ENCODE results near the gene CHRNA3.

Gene CHRNA3

GRCh38 chr15:78599189-78599588, 21.6 kb downstream of the CHRNA3 start:
- H3K4me3 ChIP-seq (ENCODE audit: control insufficient read depth, low read depth, low read length) = no peak overlapping the region
- no peak for TF ChIP-seq CTCF (IDR thresholded peaks at IDR 0.05; ENCODE audit: control insufficient read depth, insufficient read depth, low read depth, low read length, missing control alignments)
- no peak for DNase-seq (ENCODE audit: low read depth)

GRCh38 chr15:78598348-78598747, 22.4 kb downstream of the CHRNA3 start:
- TF ChIP-seq CTCF (IDR thresholded peaks at IDR 0.05; ENCODE audit: control insufficient read depth, insufficient read depth, low read depth, low read length, missing control alignments) = no peak
- H3K4me3 ChIP-seq (ENCODE audit: control insufficient read depth, low read depth, low read length) = no peak overlapping the region
- DNase-seq (ENCODE audit: low read depth) = no peak

- TF ChIP-seq CTCF (IDR thresholded peaks at IDR 0.05; ENCODE audit: control insufficient read depth, insufficient read depth, low read depth, low read length, missing control alignments) = no peak
- no peak overlapping the region for H3K4me3 ChIP-seq (ENCODE audit: control insufficient read depth, low read depth, low read length)
- no peak for DNase-seq (ENCODE audit: low read depth)
Measured at GRCh38 chr15:78597583-78597982, 23.2 kb downstream of the CHRNA3 start.

GRCh38 chr15:78574944-78575343, 45.9 kb downstream of the CHRNA3 start:
- DNase-seq (ENCODE audit: low read depth) = no peak
- H3K4me3 ChIP-seq (ENCODE audit: control insufficient read depth, low read depth, low read length) = no peak overlapping the region
- no peak for TF ChIP-seq CTCF (IDR thresholded peaks at IDR 0.05; ENCODE audit: control insufficient read depth, insufficient read depth, low read depth, low read length, missing control alignments)

GRCh38 chr15:78573416-78573815, 47.4 kb downstream of the CHRNA3 start:
- TF ChIP-seq CTCF (IDR thresholded peaks at IDR 0.05; ENCODE audit: control insufficient read depth, insufficient read depth, low read depth, low read length, missing control alignments) = no peak
- H3K4me3 ChIP-seq (ENCODE audit: control insufficient read depth, low read depth, low read length) = no peak overlapping the region
- DNase-seq (ENCODE audit: low read depth) = no peak

GRCh38 chr15:78571382-78571781, 49.4 kb downstream of the CHRNA3 start:
- TF ChIP-seq CTCF (IDR thresholded peaks at IDR 0.05; ENCODE audit: control insufficient read depth, insufficient read depth, low read depth, low read length, missing control alignments) = no peak
- DNase-seq (ENCODE audit: low read depth) = no peak
- H3K4me3 ChIP-seq (ENCODE audit: control insufficient read depth, low read depth, low read length) = no peak overlapping the region

- TF ChIP-seq CTCF (IDR thresholded peaks at IDR 0.05; ENCODE audit: control insufficient read depth, insufficient read depth, low read depth, low read length, missing control alignments) = no peak
- no peak for DNase-seq (ENCODE audit: low read depth)
- no peak overlapping the region for H3K4me3 ChIP-seq (ENCODE audit: control insufficient read depth, low read depth, low read length)
Measured at GRCh38 chr15:78570710-78571109, 50.1 kb downstream of the CHRNA3 start.

Measured in AG09309 (cell line).